Activated CD8-positive, alpha-beta T cell treated with anti-CD3 and anti-CD28 coated beads, Interleukin-2, amount 10 ng/mL, durations not matched to agents 7 days and 5 days (primary cell): Measurements from ENCODE around the gene CCDC85B. TPM values are rescaled to one million over a fixed set of nuclear protein-coding genes. Genes with fewer than 3 reads are reported as not detected.

Experiments
- ATAC-seq: fragments of 150-1000 bp; cut with Tn5 transposase; one replicate; pipeline ENCODE4 v1.10.0; 2021; ENCODE audit warnings: moderate library complexity
- CTCF ChIA-PET: fragments of 350-600 bp; sonication (Branson Sonifier 250); formaldehyde crosslinking; loops from one replicate; lab custom pipeline; 2021; ENCODE audit warnings: antibody characterized with exemption; lab: Charles Lee
- POLR2A ChIA-PET: fragments of 350-600 bp; sonication (Branson Sonifier 250); formaldehyde crosslinking; loops from one replicate; lab custom pipeline; 2021; ENCODE audit warnings: antibody characterized with exemption; lab: Charles Lee
- DNase-seq: peaks from one replicate; pipeline ENCODE4 v3.0.0-alpha.2; 2020
- H3K27ac Mint-ChIP-seq: one replicate; pipeline ENCODE4 v1.8.0; 2021; ENCODE audit warnings: mild to moderate bottlenecking, mixed read lengths
- H3K27me3 Mint-ChIP-seq: one replicate; pipeline ENCODE4 v1.8.0; 2021; ENCODE audit warnings: low read depth, mixed read lengths
- H3K36me3 Mint-ChIP-seq: one replicate; pipeline ENCODE4 v1.8.0; 2021; ENCODE audit warnings: low read depth, mixed read lengths
- H3K4me1 Mint-ChIP-seq: one replicate; pipeline ENCODE4 v1.8.0; 2021; ENCODE audit warnings: low read depth, mixed read lengths
- H3K4me3 Mint-ChIP-seq: one replicate; pipeline ENCODE4 v1.8.0; 2021; ENCODE audit warnings: mild to moderate bottlenecking, mixed read lengths
- H3K9me3 Mint-ChIP-seq: one replicate; pipeline ENCODE4 v1.8.0; 2022; ENCODE audit warnings: mixed read lengths; ENCODE audit not compliant: insufficient read depth
- total RNA-seq, 2 experiments: library from RNA; stranded (reverse); gene quantifications; one replicate each; pipeline ENCODE4 v1.2.3, GENCODE V29; 2021

Gene CCDC85B
- total RNA-seq, 2 experiments from 2014 or later = 82.6 to 84.0 TPM

GRCh38 chr11:65898656-65899355 lies 8.3 kb downstream of the CCDC85B start:
- Mint-ChIP-seq H3K36me3 (peaks cover 9% of the 10 kb centered on the region), H3K4me1 (peaks cover 68% of the 10 kb centered on the region), H3K27ac (peak overlapping the region; percentile 79), H3K9me3 (no peaks in the 10 kb centered on the region), H3K4me3 (peak overlapping the region; percentile 78), H3K27me3 (no peaks in the 10 kb centered on the region)
- no peak for ATAC-seq
- no peak for DNase-seq
- ChIA-PET CTCF (interaction anchor here (1.6 to 4.2 kb wide), 4 partner anchors 9 to 39 kb away, joined by 6 to 47 read pairs (median 22); partner anchors contain the start of genes CCDC85B and FIBP), POLR2A (interaction anchor here (0.6 to 6.5 kb wide), 6 partner anchors 8 to 326 kb away, joined by 3 to 64 read pairs (median 4); partner anchors contain the start of genes CCDC85B, FAM89B and FIBP)

GRCh38 chr11:65899356-65900124 lies 9.1 kb downstream of the CCDC85B start:
- Mint-ChIP-seq H3K4me1 (peaks cover 62% of the 10 kb centered on the region), H3K9me3 (no peaks in the 10 kb centered on the region), H3K36me3 (peaks cover 8% of the 10 kb centered on the region), H3K27me3 (no peaks in the 10 kb centered on the region), H3K4me3 (peak overlapping the region; percentile 66), H3K27ac (peak overlapping the region; percentile 71)
- DNase-seq (peak; percentile 76), ATAC-seq (peak; percentile 27)
- POLR2A ChIA-PET = interaction anchor here (1.2 to 6.5 kb wide), 3 partner anchors 9 to 54 kb away, joined by 3 to 64 read pairs (median 14); partner anchors contain the start of genes CCDC85B and FIBP
- CTCF ChIA-PET = interaction anchor here (1.3 to 4.2 kb wide), 6 partner anchors 10 to 40 kb away, joined by 3 to 55 read pairs (median 22); partner anchors contain the start of genes CCDC85B and FIBP

- no peaks in the 10 kb centered on the region for H3K9me3 Mint-ChIP-seq
- peak; percentile 94 for DNase-seq
- peak; percentile 88 for ATAC-seq
- CTCF ChIA-PET = interaction anchor here (0.5 to 3.7 kb wide), 7 partner anchors 10 to 438 kb away, joined by 3 to 55 read pairs (median 8); partner anchors contain the start of genes CCDC85B, FIBP and MUS81
- peaks cover 59% of the 10 kb centered on the region for H3K4me1 Mint-ChIP-seq
- POLR2A ChIA-PET = interaction anchor here (1.2 to 6.5 kb wide), 4 partner anchors 9 to 53 kb away, joined by 3 to 64 read pairs (median 8); partner anchors contain the start of genes CCDC85B and FIBP
- peaks cover 5% of the 10 kb centered on the region for H3K36me3 Mint-ChIP-seq
- H3K27me3 Mint-ChIP-seq = no peaks in the 10 kb centered on the region
- peak within 1 kb of the TSS; percentile 66 for H3K4me3 Mint-ChIP-seq
- H3K27ac Mint-ChIP-seq = peak within 1 kb of the TSS; percentile 71
These were observed 9.8 kb downstream of the CCDC85B start, which contains the start of gene FOSL1 for GRCh38 chr11:65900125-65900898. Gene FOSL1 (minus strand): TSS chr11:65900388. CDS start chr11:65900339, 49 bp downstream.

- Mint-ChIP-seq H3K4me3 (peak overlapping the region; percentile 45), H3K9me3 (no peaks in the 10 kb centered on the region), H3K27me3 (no peaks in the 10 kb centered on the region), H3K36me3 (peaks cover 4% of the 10 kb centered on the region), H3K27ac (peak overlapping the region; percentile 65), H3K4me1 (peaks cover 53% of the 10 kb centered on the region)
- POLR2A ChIA-PET = interaction anchor here (1.4 to 6.5 kb wide), 2 partner anchors 10 to 11 kb away, joined by 3 to 64 read pairs; partner anchors contain the start of genes CCDC85B and FIBP
- no peak for ATAC-seq
- CTCF ChIA-PET = interaction anchor here (0.5 to 3.7 kb wide), 7 partner anchors 9 to 438 kb away, joined by 3 to 55 read pairs (median 8); partner anchors contain the start of genes CCDC85B, FIBP and MUS81
- DNase-seq = no peak
These were observed 10.4 kb downstream of the CCDC85B start for GRCh38 chr11:65900899-65901180.

- Mint-ChIP-seq H3K4me3 (no peak overlapping the region), H3K4me1 (peaks cover 35% of the 10 kb centered on the region), H3K27me3 (peaks cover 4% of the 10 kb centered on the region), H3K36me3 (no peaks in the 10 kb centered on the region), H3K9me3 (no peaks in the 10 kb centered on the region), H3K27ac (peak overlapping the region; percentile 46)
- no peak for DNase-seq
- ChIA-PET POLR2A (interaction anchor here (1.0 to 6.5 kb wide), 2 partner anchors 12 to 52 kb away, joined by 4 to 64 read pairs; partner anchors contain the start of genes CCDC85B and FIBP), CTCF (interaction anchor here (1.0 to 3.7 kb wide), 2 partner anchors 13 to 19 kb away, joined by 3 to 25 read pairs; partner anchors contain the start of gene CCDC85B)
- no peak for ATAC-seq
These were observed 12.6 kb downstream of the CCDC85B start for GRCh38 chr11:65903068-65903481.

GRCh38 chr11:65903715-65904114 lies 13.2 kb downstream of the CCDC85B start:
- peaks cover 29% of the 10 kb centered on the region for H3K4me1 Mint-ChIP-seq
- ChIA-PET CTCF (interaction anchor here (1.0 to 3.7 kb wide), 2 partner anchors 14 to 19 kb away, joined by 3 to 25 read pairs; partner anchors contain the start of gene CCDC85B), POLR2A (interaction anchor here (0.9 to 6.5 kb wide), 2 partner anchors 13 to 30 kb away, joined by 3 to 64 read pairs; partner anchors contain the start of genes CCDC85B and FIBP)
- ATAC-seq = no peak
- DNase-seq = no peak
- H3K36me3 Mint-ChIP-seq = no peaks in the 10 kb centered on the region
- H3K4me3 Mint-ChIP-seq = no peak overlapping the region
- peaks cover 4% of the 10 kb centered on the region for H3K27me3 Mint-ChIP-seq
- H3K9me3 Mint-ChIP-seq = no peaks in the 10 kb centered on the region
- H3K27ac Mint-ChIP-seq = no peak overlapping the region

GRCh38 chr11:65906602-65907001 lies 16.1 kb downstream of the CCDC85B start:
- Mint-ChIP-seq H3K9me3 (no peaks in the 10 kb centered on the region), H3K36me3 (no peaks in the 10 kb centered on the region), H3K4me3 (no peak overlapping the region), H3K27me3 (peaks cover 4% of the 10 kb centered on the region), H3K27ac (no peak overlapping the region), H3K4me1 (peaks cover 23% of the 10 kb centered on the region)
- POLR2A ChIA-PET = interaction anchor here (1.1 kb wide), 1 partner anchor 16 kb away, joined by 3 read pairs; no protein-coding TSS in a partner anchor
- DNase-seq = no peak
- no peak for ATAC-seq
- CTCF ChIA-PET = interaction anchor here (1.2 to 2.8 kb wide), 5 partner anchors 16 to 127 kb away, joined by 3 to 10 read pairs (median 6); partner anchors contain the start of genes CCDC85B and FIBP

- ChIA-PET CTCF (interaction anchor here (1.1 to 1.8 kb wide), 3 partner anchors 17 to 137 kb away, joined by 3 to 10 read pairs (median 3); partner anchors contain the start of genes CCDC85B and MUS81), POLR2A (no interaction called here)
- Mint-ChIP-seq H3K27me3 (peaks cover 4% of the 10 kb centered on the region), H3K4me3 (no peak overlapping the region), H3K27ac (no peak overlapping the region), H3K4me1 (peaks cover 12% of the 10 kb centered on the region), H3K9me3 (no peaks in the 10 kb centered on the region), H3K36me3 (no peaks in the 10 kb centered on the region)
- DNase-seq (no peak), ATAC-seq (no peak)
These were observed 17.4 kb downstream of the CCDC85B start for GRCh38 chr11:65907878-65908277.

- Mint-ChIP-seq H3K27me3 (no peaks in the 10 kb centered on the region), H3K9me3 (no peaks in the 10 kb centered on the region), H3K27ac (no peak overlapping the region), H3K4me1 (peaks cover 22% of the 10 kb centered on the region), H3K36me3 (peaks cover 7% of the 10 kb centered on the region), H3K4me3 (no peak overlapping the region)
- DNase-seq = no peak
- ChIA-PET CTCF (interaction anchor here (1.0 to 5.4 kb wide), 5 partner anchors 11 to 76 kb away, joined by 3 to 41 read pairs (median 3); partner anchors contain the start of genes CCDC85B, FIBP and FOSL1), POLR2A (interaction anchor here (1.5 kb wide), 1 partner anchor 11 kb away, joined by 3 read pairs; no protein-coding TSS in a partner anchor)
- ATAC-seq = no peak
These were observed 21.5 kb downstream of the CCDC85B start for GRCh38 chr11:65911682-65912568.
